Neural progenitor cell (in vitro differentiated cells): ENCODE data around the gene INMT.

ENCODE experiments used
- EZH2 ChIP-seq: fragments of 200-600 bp; sonication (generic); IDR thresholded peaks from 2 replicates; pipeline ENCODE4 v1.6.1; 2017; ENCODE audit warnings: antibody characterized with exemption, mild to moderate bottlenecking, moderate library complexity
- TF ChIP-seq, protein P1 (sequence below): fragments of 200-600 bp; sonication (generic); IDR thresholded peaks from 2 replicates; pipeline ENCODE4 v1.5.1; 2017; ENCODE audit warnings: antibody characterized with exemption, mild to moderate bottlenecking

DNA sequence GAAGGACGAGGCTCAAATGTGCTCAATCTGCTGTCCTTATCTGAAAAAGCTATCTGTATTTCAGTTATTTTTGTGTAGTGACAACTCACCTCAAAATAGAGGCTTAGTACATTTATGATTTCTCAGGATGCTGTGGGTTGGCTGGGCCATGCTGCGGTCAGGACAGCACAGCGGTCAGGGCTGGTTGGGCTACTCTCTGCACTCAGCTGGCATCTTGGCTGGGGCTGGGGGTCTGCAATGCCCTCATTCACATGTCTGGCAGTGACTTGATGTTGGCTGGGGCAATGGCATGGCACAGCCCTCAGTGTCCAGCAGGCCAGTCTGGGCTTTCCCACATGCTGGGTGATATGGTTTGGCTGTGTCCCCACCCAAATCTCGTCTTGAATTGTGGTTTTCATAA is 15.6 kb upstream of the INMT start:
- no peak for TF ChIP-seq EZH2
- TF ChIP-seq, protein P1, sequence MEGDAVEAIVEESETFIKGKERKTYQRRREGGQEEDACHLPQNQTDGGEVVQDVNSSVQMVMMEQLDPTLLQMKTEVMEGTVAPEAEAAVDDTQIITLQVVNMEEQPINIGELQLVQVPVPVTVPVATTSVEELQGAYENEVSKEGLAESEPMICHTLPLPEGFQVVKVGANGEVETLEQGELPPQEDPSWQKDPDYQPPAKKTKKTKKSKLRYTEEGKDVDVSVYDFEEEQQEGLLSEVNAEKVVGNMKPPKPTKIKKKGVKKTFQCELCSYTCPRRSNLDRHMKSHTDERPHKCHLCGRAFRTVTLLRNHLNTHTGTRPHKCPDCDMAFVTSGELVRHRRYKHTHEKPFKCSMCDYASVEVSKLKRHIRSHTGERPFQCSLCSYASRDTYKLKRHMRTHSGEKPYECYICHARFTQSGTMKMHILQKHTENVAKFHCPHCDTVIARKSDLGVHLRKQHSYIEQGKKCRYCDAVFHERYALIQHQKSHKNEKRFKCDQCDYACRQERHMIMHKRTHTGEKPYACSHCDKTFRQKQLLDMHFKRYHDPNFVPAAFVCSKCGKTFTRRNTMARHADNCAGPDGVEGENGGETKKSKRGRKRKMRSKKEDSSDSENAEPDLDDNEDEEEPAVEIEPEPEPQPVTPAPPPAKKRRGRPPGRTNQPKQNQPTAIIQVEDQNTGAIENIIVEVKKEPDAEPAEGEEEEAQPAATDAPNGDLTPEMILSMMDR = no peak
